HG03457 (cell line): ENCODE data around the gene TOP2A.

ENCODE experiments used
- ATAC-seq: cut with Tn5 transposase; IDR thresholded peaks from one replicate; pipeline ENCODE4 v1.9.1; 2021; ENCODE audit warnings: moderate number of reproducible peaks; ENCODE audit not compliant: unreplicated experiment

Gene TOP2A

GRCh38 chr17:40452921-40453378 lies 35.3 kb upstream of the TOP2A start:
- ATAC-seq, result no peak

DNA sequence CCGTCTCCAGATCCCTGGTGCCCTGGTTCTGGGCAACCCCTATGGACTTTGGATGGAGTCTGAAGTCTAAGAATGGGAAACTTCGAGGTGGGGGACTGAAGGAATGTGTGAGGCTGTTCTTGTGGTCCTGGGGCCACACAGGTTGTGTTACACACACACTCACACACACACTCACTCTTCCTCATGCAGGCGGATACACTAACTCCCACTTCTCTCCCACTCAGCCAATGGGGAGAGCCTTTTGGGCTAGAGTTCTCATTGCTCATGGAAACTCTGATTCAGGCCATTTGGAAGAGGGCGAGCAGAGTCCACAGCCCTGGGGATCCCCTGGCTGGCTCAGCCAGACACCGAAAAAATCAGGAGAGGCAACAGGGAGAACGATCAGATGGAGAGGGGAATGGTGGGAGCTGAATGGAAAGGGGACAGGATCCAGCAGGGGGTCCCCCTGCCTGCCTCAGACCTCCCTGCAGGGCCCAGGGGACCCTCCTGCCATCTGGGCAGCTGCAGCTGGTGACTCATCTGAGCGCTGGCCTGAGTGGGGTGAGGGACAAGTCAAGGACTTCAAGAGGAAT lies 34.6 kb upstream of the TOP2A start:
- no peak for ATAC-seq

- ATAC-seq, result no peak
Measured at GRCh38 chr17:40451420-40451819, 33.7 kb upstream of the TOP2A start.

DNA sequence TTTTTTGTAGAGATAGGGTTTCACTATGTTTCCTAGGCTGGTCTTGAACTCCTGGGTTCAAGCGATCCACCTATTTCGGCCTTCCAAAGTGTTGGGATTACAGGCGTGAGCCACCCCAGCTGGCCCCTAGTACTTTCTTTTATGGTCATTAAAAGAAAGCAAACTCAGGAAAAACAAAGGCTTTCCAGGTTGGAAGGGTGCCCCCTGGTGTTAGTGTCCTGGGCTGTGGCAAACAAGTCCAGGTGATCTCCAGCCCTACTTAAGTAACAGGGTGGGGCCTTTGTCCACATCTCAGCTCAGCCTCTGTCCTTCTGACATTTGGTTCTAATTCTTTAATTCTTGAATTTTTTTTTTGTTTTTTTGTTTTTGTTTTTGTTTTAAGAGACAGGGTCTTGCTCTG lies 32.5 kb upstream of the TOP2A start:
- no peak for ATAC-seq

DNA sequence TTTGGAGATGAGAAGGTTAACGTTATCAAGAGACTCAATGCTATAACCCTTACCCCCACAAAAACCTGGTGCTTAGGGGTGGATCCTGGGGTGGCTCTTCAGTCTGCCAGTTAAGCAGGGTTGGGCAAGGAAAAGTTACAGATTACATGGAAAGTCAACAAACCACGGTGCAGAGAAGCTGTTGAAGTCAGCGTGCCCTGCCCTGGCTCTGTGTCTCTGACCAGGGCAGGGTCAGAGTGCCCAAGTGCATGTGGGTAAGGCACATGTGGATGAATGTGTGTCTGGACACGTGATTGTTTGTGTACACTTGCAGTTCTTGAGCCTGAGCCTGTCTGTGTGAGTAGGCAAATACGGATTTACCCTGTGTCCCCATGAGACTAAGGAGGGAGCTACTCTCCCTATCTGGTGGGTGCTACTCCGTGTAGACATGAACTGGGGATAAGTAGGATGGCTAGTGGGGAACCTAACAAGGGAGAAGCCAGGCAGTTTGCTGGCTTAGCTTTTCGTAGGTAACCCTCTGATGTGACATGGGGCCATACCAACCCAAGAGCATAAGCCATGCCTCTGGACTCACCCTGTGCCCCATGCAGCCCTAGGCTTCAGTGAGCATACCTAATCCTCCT lies 31.1 kb upstream of the TOP2A start:
- ATAC-seq, result no peak

GRCh38 chr17:40448213-40448638 lies 30.5 kb upstream of the TOP2A start:
- no peak for ATAC-seq

GRCh38 chr17:40447806-40448205 lies 30.1 kb upstream of the TOP2A start:
- ATAC-seq, result no peak

- no peak for ATAC-seq
Measured at GRCh38 chr17:40447148-40447644, 29.5 kb upstream of the TOP2A start.

DNA sequence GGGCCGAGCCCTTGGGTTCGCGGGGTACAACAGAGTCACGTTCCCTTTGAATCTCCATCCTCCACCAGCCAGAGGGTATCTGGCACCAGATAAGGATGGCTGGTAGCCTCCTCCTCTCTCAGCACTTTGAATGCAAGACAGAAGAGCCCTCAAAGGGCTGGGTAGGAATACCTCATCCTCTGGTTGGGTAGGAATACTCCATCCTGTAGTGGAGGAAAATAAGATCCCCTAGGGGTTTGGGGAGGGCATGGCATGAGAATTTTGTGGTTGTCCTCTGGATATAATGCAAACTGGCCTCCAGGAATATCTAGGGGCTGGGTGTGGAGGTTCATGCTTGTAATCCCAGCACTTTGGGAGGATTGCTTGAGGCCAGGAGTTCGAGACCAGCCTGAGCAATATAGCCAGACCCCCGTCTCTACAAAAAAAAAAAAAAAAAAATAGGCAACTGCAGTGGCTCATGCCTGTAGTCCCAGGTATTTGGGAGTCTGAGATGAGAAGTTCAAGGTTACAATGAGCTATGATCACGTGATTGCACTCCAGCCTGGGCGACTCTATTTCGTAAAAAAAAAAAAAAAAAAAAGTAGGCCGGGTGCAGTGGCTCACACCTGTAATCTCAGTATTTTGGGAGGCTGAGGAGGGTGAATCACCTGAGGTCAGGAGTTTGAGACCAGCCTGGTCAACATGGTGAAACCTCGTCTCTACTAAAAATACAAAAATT lies 28.2 kb upstream of the TOP2A start:
- ATAC-seq, result no peak

DNA sequence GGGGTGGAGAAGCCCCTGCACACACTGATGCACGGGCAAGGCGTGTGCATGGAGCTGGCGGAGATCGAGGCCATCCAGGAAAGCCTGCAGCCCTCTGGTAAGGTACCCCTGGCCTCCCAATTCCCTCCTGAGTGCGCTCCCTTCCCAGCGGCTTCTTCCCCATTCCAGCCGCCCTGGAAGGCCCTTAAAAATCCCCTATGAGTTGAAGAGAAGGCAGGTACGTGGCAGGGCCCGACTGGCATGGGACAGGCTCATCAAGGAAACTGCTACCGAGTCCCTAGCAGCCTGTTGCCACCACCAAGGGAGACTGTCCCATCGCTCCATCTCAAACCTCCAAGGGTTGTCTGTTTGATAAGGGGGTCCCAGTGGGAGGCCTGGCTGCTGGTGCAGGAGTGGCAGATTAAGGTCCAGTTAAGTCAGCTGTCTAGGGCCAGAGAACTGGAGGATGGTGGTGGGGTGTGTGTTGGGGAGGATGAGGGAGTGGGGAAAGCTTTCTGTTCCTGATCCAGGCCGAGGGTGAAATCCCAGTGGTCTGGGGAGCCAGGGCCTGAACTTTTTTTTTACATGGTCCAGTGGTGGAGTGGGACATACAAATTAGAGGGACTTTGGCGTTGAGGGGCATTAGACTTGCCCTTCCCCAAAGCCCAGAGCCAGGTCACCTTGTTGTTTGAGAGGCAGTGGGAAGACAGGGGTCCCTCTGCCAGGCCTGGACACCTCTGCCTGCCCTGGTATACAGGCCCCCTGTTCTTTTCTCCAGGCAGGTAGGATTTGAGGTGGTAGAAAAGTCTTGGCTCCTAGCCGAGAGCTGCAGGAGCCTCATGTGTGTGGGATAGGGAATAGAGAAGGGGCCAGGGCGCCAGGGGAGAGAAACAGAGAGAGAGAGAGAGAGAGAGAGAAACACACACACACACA lies 26.5 kb upstream of the TOP2A start:
- ATAC-seq, result no peak

DNA sequence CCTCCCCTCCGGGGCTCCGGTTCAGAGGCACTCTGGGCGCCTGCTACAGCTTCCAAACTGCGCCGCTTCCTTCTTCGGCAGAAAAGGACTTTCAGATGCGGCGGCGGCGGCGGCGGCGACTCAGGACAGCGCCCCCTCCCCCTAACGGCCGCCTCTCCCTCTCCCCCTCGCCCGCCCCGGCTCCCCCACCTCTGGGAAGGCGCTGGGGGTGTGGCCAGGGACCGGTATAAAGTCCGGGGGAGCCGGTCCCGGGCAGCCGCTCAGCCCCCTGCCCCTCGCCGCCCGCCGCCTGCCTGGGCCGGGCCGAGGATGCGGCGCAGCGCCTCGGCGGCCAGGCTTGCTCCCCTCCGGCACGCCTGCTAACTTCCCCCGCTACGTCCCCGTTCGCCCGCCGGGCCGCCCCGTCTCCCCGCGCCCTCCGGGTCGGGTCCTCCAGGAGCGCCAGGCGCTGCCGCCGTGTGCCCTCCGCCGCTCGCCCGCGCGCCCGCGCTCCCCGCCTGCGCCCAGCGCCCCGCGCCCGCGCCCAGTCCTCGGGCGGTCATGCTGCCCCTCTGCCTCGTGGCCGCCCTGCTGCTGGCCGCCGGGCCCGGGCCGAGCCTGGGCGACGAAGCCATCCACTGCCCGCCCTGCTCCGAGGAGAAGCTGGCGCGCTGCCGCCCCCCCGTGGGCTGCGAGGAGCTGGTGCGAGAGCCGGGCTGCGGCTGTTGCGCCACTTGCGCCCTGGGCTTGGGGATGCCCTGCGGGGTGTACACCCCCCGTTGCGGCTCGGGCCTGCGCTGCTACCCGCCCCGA lies 25.7 kb upstream of the TOP2A start, which contains the start of gene IGFBP4:
Gene IGFBP4 (plus strand): TSS at position 255 of the 792 bp plus-strand sequence. CDS start 286 bp downstream, at position 541.
- ATAC-seq, result no peak

GRCh38 chr17:40442392-40443195 lies 24.9 kb upstream of the TOP2A start:
- no peak for ATAC-seq

- ATAC-seq, result no peak
Measured at GRCh38 chr17:40440166-40440565, 22.5 kb upstream of the TOP2A start.

- ATAC-seq, result no peak
Measured at GRCh38 chr17:40437095-40437732, 19.5 kb upstream of the TOP2A start.

DNA sequence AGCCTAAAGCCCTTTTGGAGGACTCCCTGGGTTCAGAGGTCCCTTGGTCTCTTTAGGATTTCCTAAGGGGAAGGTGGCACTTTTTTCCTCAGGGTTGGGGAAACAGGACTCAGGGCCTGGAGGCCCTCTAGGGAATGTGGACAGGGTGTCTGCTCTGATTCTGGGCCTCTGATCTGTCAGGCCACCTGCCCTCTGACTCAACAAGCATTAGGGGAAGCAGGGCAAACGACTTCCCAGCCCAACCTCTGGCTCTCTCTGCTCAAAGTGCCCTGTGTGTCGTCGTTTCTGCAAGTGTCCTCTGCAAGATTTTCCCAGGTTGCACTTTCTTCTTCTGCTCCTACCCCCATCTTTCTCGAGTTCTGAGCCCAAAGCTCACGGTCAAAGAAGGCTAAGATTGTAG lies 18.9 kb upstream of the TOP2A start:
- no peak for ATAC-seq

DNA sequence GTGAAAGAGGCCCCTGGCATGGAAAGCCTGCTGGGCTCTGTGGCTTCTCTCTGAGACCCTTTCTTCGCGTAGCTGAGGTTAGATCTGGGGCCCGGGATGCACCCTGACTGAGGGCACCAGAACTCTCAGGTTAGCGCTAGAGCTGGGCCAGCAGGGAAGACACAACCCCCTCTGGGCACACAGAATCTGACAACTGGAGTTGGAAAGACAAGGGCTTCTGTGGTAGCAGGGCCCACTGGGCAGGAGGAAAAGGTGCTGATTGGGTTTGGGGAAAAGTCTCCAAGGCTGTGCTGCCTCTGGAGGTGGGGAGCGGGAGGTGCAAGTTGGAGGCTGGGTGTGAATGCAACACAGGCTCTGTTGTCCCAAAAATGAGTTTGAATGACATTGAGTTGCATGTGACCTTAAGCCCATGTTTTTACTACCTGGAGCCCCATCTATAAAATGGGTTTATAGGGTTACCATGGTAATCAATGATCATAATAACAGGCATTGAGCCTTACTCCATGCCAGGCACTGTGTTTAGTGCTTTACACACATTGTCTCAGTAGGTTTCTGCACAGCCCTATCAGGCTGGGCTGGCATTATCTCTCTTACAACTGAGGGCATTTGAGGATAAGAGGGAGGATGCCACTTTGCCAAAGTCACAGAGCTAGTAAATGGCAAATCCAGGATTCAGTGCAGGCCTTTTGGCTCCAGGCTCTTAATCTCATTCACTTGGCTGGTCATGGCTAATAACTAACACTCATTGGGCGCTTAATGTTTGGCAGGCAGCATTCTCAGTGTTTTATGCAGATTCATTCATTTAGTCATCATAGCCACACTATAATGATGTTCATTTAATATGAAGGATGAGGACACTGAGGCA lies 16.1 kb upstream of the TOP2A start:
- no peak for ATAC-seq

GRCh38 chr17:40432864-40433528 lies 15.3 kb upstream of the TOP2A start:
- ATAC-seq, result no peak
